Activated CD4-positive, alpha-beta T cell treated with anti-CD3 and anti-CD28 coated beads, Interleukin-10, Interleukin-2, amounts not matched to agents 100 ng/mL and 50 ng/mL, durations not matched to agents 16 hours and 8 hours (primary cell): ENCODE measurements around the gene KLHDC10.
"Not testable (repeated sequence)": the region's sequence is repeated elsewhere in the genome, so short reads cannot be mapped to it uniquely, and the experiment has no call there.

Experiments
- DNase-seq: peaks from one replicate; pipeline ENCODE4 v3.0.0-alpha.2; 2020

Gene KLHDC10

GRCh38 chr7:130069978-130070860 lies at the start of gene KLHDC10:
TSS of gene KLHDC10 (plus strand) at chr7:130070534. CDS start at chr7:130070644, 110 bp downstream.
- DNase-seq = peak; percentile 98

GRCh38 chr7:130021105-130021834 lies 49.1 kb upstream of the KLHDC10 start:
- DNase-seq = no peak

- DNase-seq = no peak
Observed at GRCh38 chr7:130022115-130022514, 48.2 kb upstream of the KLHDC10 start.

- DNase-seq = no peak
Observed at GRCh38 chr7:130022623-130023175, 47.6 kb upstream of the KLHDC10 start.

GRCh38 chr7:130024390-130024789 lies 45.9 kb upstream of the KLHDC10 start:
- no peak for DNase-seq

GRCh38 chr7:130032698-130033097 lies 37.6 kb upstream of the KLHDC10 start:
- no peak for DNase-seq

- no peak for DNase-seq
Observed at GRCh38 chr7:130037703-130038102, 32.6 kb upstream of the KLHDC10 start.

GRCh38 chr7:130040576-130040975 lies 29.8 kb upstream of the KLHDC10 start:
- no peak for DNase-seq

GRCh38 chr7:130047831-130048230 lies 22.5 kb upstream of the KLHDC10 start:
- no peak for DNase-seq

- DNase-seq = no peak
Observed at GRCh38 chr7:130048906-130049305, 21.4 kb upstream of the KLHDC10 start.

GRCh38 chr7:130052250-130052649 lies 18.1 kb upstream of the KLHDC10 start:
- DNase-seq = not testable (repeated sequence)

- not testable (repeated sequence) for DNase-seq
Observed at GRCh38 chr7:130055198-130055597, 15.1 kb upstream of the KLHDC10 start.

GRCh38 chr7:130062246-130062645 lies 8.1 kb upstream of the KLHDC10 start:
- no peak for DNase-seq

GRCh38 chr7:130063036-130063435 lies 7.3 kb upstream of the KLHDC10 start:
- peak; percentile 73 for DNase-seq

- not testable (repeated sequence) for DNase-seq
Observed at GRCh38 chr7:130064580-130064926, 5.8 kb upstream of the KLHDC10 start.

GRCh38 chr7:130065500-130066152 lies 4.7 kb upstream of the KLHDC10 start:
- no peak for DNase-seq

GRCh38 chr7:130069179-130069977 lies 956 bp upstream of the KLHDC10 start:
- no peak for DNase-seq

- DNase-seq = peak; percentile 2
Observed at GRCh38 chr7:130070861-130071622, 708 bp downstream of the KLHDC10 start.

GRCh38 chr7:130071701-130072622 lies 1.6 kb downstream of the KLHDC10 start:
- DNase-seq = peak; percentile 80

GRCh38 chr7:130079846-130080394 lies 9.6 kb downstream of the KLHDC10 start:
- no peak for DNase-seq
